ENCODE measurements around the gene GPER1.

The GPER1 gene

GRCh38 chr7:1085910-1086421 is 1.9 kb upstream of the GPER1 start:
- no peak overlapping the region for H3K27ac Mint-ChIP-seq
- H3K27me3 Mint-ChIP-seq (ENCODE audit: low read depth, poor library complexity): peaks cover 2% of the 10 kb centered on the region
- no peak overlapping the region for H3K4me3 Mint-ChIP-seq
- no peaks in the 10 kb centered on the region for H3K36me3 Mint-ChIP-seq (ENCODE audit: low read depth)
- no peak for TF ChIP-seq CTCF (IDR thresholded peaks at IDR 0.05)
- no peak for DNase-seq
- H3K9me3 Mint-ChIP-seq: no peaks in the 10 kb centered on the region
- peaks cover 75% of the 10 kb centered on the region for H3K4me1 Mint-ChIP-seq

GRCh38 chr7:1086588-1087464 is 1.1 kb upstream of the GPER1 start:
- peak overlapping the region; percentile 60 for H3K27ac Mint-ChIP-seq
- DNase-seq: peak; percentile 87
- no peaks in the 10 kb centered on the region for H3K9me3 Mint-ChIP-seq
- peaks cover 76% of the 10 kb centered on the region for H3K4me1 Mint-ChIP-seq
- H3K36me3 Mint-ChIP-seq (ENCODE audit: low read depth): peaks cover 3% of the 10 kb centered on the region
- TF ChIP-seq CTCF (IDR thresholded peaks at IDR 0.05): peak; percentile 94
- peak overlapping the region; percentile 78 for H3K4me3 Mint-ChIP-seq
- H3K27me3 Mint-ChIP-seq (ENCODE audit: low read depth, poor library complexity): peaks cover 4% of the 10 kb centered on the region

- no peak for DNase-seq
- Mint-ChIP-seq H3K9me3 (no peaks in the 10 kb centered on the region), H3K4me3 (peak overlapping the region; percentile 78), H3K27ac (no peak overlapping the region), H3K36me3 (ENCODE audit: low read depth) (peaks cover 6% of the 10 kb centered on the region), H3K27me3 (ENCODE audit: low read depth, poor library complexity) (peaks cover 4% of the 10 kb centered on the region), H3K4me1 (peaks cover 75% of the 10 kb centered on the region)
- TF ChIP-seq CTCF (IDR thresholded peaks at IDR 0.05): no peak
Measured at GRCh38 chr7:1087465-1087814, 473 bp upstream of the GPER1 start.

- Mint-ChIP-seq H3K36me3 (ENCODE audit: low read depth) (peaks cover 11% of the 10 kb centered on the region), H3K4me3 (no peak overlapping the region), H3K27me3 (ENCODE audit: low read depth, poor library complexity) (peaks cover 4% of the 10 kb centered on the region), H3K4me1 (peaks cover 80% of the 10 kb centered on the region), H3K9me3 (no peaks in the 10 kb centered on the region), H3K27ac (no peak overlapping the region)
- no peak for DNase-seq
- TF ChIP-seq CTCF (IDR thresholded peaks at IDR 0.05): no peak
Measured at GRCh38 chr7:1090236-1090635, 2.3 kb downstream of the GPER1 start.

GRCh38 chr7:1090686-1091643 is 3.1 kb downstream of the GPER1 start:
- no peaks in the 10 kb centered on the region for H3K9me3 Mint-ChIP-seq
- no peak overlapping the region for H3K4me3 Mint-ChIP-seq
- H3K27me3 Mint-ChIP-seq (ENCODE audit: low read depth, poor library complexity): peaks cover 4% of the 10 kb centered on the region
- no peak for TF ChIP-seq CTCF (IDR thresholded peaks at IDR 0.05)
- DNase-seq: no peak
- peak overlapping the region; percentile 79 for H3K27ac Mint-ChIP-seq
- H3K36me3 Mint-ChIP-seq (ENCODE audit: low read depth): peaks cover 11% of the 10 kb centered on the region
- H3K4me1 Mint-ChIP-seq: peaks cover 82% of the 10 kb centered on the region

Data from nephron progenitor cell (in vitro differentiated cells).